GM18499 (cell line): ENCODE results near the gene RAB36.

Source experiments
- ATAC-seq: cut with Tn5 transposase; IDR thresholded peaks from one replicate; pipeline ENCODE4 v1.9.1; 2021; ENCODE audit warnings: moderate number of reproducible peaks; ENCODE audit not compliant: insufficient read depth, unreplicated experiment

Gene RAB36

DNA sequence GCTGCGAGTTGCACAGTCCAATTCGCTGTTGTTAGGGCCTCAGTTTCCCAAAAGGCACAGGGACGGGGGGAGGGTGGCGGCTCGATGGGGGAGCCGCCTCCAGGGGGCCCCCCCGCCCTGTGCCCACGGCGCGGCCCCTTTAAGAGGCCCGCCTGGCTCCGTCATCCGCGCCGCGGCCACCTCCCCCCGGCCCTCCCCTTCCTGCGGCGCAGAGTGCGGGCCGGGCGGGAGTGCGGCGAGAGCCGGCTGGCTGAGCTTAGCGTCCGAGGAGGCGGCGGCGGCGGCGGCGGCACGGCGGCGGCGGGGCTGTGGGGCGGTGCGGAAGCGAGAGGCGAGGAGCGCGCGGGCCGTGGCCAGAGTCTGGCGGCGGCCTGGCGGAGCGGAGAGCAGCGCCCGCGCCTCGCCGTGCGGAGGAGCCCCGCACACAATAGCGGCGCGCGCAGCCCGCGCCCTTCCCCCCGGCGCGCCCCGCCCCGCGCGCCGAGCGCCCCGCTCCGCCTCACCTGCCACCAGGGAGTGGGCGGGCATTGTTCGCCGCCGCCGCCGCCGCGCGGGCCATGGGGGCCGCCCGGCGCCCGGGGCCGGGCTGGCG lies 35.1 kb downstream of the RAB36 start, which contains the start of gene BCR:
Gene BCR (plus strand): TSS at position 209 of the 592 bp plus-strand sequence. CDS start 452 bp downstream, outside the sequence.
- no peak for ATAC-seq

- ATAC-seq = no peak
Measured at GRCh38 chr22:23180893-23181720, 35.8 kb downstream of the RAB36 start.

DNA sequence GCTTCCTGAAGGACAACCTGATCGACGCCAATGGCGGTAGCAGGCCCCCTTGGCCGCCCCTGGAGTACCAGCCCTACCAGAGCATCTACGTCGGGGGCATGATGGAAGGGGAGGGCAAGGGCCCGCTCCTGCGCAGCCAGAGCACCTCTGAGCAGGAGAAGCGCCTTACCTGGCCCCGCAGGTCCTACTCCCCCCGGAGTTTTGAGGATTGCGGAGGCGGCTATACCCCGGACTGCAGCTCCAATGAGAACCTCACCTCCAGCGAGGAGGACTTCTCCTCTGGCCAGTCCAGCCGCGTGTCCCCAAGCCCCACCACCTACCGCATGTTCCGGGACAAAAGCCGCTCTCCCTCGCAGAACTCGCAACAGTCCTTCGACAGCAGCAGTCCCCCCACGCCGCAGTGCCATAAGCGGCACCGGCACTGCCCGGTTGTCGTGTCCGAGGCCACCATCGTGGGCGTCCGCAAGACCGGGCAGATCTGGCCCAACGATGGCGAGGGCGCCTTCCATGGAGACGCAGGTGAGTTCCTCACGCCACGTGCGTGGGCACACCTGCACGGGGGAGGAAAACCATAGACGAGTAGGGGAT lies 36.5 kb downstream of the RAB36 start:
- no peak for ATAC-seq

DNA sequence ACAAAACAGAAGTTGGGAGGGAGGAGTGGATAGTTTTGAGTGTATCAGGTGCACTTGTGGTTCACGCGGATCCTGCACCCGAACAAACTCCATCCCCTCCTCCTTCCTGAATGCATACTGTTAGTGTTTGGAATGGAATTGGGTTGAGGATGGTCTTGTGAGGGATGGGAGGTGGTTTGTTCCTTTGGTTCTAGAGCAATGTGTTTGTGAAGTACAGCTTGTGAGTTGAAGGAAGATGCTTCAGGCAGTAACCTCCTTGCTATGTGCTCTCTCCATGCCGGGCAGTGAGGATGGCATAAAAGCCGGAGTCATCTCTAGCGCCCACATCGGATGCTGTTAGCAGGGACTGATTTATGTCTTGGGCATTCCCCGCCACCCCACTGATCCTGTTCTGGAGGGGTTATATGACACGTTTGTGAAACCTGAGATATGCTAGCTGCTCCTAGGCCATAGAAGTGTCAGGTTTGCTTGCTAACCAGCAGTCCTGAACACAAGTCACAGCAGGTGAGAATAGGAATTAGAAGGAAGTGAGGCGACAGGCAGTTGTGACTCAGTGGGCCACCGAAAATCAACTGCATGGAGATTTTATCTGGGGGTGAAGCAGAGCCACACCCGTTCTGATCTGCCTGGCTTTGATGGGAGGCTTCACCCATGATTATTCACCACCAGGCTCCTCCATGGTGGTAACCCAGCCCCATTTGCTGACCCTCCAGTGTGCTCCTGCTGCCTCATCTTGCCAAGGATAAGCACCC lies 37.2 kb downstream of the RAB36 start:
- ATAC-seq = no peak

- ATAC-seq = no peak
Measured at GRCh38 chr22:23183061-23183698, 37.9 kb downstream of the RAB36 start.

DNA sequence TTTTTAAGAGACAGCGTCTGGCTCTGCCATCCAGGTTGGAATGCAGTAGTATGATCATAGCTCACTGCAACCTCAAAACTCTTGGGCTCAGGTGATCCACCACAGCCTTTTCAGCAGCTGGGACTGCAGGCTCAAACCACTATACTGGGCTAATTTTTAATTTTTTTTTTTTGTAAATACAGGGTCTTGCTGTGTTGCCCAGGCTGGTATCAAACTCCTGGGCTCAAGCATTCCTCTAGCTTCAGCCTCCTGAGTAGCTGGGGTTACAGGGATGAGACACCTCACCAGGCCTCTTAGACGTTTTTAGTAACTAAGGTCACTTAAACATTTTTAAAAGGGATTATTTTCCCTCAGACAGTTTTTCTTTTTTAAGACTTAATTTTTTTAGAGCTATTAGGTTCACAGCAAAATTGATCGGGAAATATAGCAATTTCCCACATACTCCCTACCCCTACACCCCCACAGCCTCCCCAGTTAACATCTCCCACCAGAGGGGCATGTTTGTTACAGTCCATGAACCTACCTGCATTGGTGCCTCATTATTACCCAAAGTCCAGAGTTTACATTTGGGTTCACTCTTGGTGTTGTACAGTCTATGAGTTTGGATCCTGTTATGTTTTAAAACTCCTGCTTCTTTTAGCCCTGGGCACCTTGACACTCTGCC lies 39.0 kb downstream of the RAB36 start:
- ATAC-seq = no peak

- no peak for ATAC-seq
Measured at GRCh38 chr22:23184764-23185113, 39.5 kb downstream of the RAB36 start.

DNA sequence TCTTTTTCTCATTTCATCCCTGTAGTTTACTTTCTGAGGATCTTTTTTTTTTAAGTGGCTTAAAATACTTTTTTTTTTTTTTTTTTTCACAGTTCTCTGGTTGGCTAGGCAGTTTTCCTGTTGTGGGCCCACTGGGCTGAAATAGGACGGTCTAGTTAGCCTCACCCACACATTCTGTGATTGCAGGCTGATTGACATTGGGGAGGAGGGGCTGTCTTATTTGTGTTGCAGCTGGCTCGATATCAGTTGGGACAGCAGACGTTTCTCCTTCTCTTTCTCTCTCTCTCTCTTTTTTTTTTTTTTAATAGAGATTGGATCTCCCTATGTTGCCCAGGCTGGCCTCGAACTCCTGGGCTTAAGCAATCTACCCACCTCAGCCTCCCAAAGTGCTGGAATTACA lies 41.9 kb downstream of the RAB36 start:
- no peak for ATAC-seq

GRCh38 chr22:23187871-23188700 lies 42.8 kb downstream of the RAB36 start:
- ATAC-seq = no peak

DNA sequence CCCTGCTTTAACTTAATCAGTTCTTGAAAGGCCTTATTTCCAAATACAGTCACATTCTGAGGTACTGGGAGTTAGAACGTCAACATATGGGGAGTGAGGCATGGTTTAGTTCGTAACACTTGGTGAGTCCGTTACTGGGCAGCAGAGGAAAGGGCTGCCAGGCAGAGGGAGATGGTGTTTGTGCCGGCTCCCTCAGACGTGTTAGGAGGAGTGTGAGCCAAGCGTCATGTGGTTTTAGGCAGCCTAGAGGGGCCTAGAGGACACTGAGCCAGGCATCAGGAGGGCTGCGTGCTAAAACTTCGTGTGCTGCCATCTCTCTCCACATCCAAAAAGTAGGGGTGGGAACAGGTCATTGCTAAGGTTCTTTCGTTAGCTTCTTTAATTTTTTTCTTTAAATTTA lies 45.2 kb downstream of the RAB36 start:
- no peak for ATAC-seq

DNA sequence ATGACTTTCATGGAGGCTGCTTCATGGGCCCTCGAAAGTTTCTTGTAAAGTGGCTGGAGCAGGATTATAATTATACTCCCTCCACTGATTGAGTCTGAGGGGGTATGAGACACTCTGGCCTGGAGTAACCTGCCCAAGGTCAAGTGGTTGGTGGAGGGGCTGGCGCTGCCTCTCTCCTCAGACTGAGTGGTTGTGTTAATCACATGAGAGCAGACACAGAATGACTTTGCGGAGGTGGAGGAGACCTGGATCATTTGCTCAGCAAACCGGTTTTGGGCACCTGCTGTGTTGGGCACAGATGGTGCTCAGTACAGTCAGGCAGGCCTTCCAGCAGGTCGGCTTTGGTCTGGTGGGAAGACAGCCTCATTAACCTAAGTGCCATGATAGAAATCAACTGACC lies 46.9 kb downstream of the RAB36 start:
- no peak for ATAC-seq

DNA sequence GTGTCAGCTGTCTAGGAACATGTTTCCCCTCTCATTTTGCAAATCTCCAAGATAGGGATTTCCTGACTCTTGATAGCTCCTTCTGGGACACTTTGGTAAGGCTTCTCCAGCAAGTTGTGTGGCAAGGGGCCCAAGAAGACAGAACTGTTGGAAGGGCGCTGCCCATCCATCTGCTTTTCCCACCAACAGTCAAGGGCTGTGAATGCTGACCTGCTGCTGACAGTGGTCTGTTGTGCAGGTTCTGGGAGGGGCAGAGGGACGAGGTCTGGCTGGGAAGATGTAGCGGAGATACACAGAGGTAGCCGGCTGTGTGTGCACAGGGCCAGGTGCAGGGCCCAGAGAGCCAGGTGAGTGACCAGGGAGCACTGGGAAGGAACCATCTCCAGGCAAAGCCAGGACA lies 47.3 kb downstream of the RAB36 start:
- ATAC-seq = no peak

DNA sequence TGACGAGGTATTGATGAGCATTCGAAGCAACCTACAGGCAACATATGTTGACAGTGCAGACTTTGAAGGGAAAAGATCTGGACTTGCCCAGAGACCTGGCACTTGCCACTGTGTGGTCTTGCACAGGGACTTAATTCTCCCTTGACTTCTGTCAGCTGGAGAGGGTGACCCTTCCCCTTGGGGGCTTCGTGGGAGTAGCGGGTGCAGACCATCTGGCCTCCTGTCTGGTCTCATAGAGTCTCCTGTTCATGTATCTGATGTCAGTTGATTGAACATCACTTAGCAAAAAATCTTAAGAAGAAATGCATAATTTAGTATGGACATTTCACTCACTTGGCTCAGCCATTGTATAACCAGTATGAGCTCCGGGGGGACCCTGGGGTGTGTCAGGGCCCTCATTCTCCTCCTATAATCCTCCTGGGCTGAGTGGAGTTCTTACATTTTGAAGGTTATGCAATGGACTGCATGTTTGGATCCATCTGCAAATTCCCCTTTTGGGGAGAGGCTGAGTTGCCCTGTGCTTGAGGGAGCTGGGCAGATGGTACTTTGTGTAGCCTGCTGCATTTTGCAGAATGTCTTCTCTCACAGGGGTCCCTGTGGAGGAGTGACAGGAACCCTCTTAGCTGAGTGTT lies 48.0 kb downstream of the RAB36 start:
- no peak for ATAC-seq

- no peak for ATAC-seq
Measured at GRCh38 chr22:23193882-23194281, 48.6 kb downstream of the RAB36 start.

- ATAC-seq = no peak
Measured at GRCh38 chr22:23196165-23196564, 50.9 kb downstream of the RAB36 start.

GRCh38 chr22:23197836-23198235 lies 52.6 kb downstream of the RAB36 start:
- ATAC-seq = no peak

- ATAC-seq = no peak
Measured at GRCh38 chr22:23199159-23199558, 53.9 kb downstream of the RAB36 start.

DNA sequence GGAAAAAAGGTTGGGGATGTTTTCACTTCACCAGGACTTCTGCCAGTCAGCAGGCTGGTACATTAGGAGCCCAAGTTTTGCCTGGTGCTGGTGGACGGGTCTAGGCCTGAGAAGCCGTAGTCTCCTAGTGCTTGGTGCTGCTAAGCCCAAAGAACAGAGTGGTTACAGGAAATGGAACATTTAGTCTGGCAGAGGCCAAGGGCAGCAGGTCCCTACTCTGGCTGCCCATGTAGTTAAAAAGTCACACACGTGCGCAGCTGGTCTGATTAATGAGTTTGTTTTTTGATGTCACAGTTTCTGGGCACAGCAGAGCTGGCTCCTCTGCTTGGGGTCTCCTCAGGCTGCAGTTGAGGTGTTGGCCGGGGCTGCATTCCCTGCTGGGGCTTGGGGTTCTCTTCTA lies 55.6 kb downstream of the RAB36 start:
- ATAC-seq = no peak
